ENCODE results near the gene SKI. TPM values are rescaled to one million over a fixed set of nuclear protein-coding genes. Genes with fewer than 3 reads are reported as not detected.

Gene SKI
- total RNA-seq, 1 experiment from 2014 or later = 89.5 TPM

GRCh38 chr1:2232916-2233438 is 4.9 kb downstream of the SKI start:
- Histone ChIP-seq H3T11ph (ENCODE audit: low read length) (no peak overlapping the region), H4K91ac (ENCODE audit: insufficient read length, low read depth, low read length) (no peak overlapping the region), H3K27ac (ENCODE audit: insufficient read length, low read depth, low read length) (no peak overlapping the region), H2AFZ (ENCODE audit: low read length) (no peak overlapping the region), H4K20me1 (ENCODE audit: control insufficient read depth, insufficient read depth, insufficient read length) (no peaks in the 10 kb centered on the region), H3K79me1 (ENCODE audit: insufficient read depth, low read depth, low read length, poor library complexity, severe bottlenecking) (peaks cover 15% of the 10 kb centered on the region), H3K4me2 (ENCODE audit: insufficient read depth, insufficient read length, low read length) (no peak overlapping the region), H2BK15ac (ENCODE audit: low read depth, low read length) (no peak overlapping the region), H3K79me2 (ENCODE audit: insufficient read depth, low read length) (peaks cover 83% of the 10 kb centered on the region; the same call in 1 of the 2 replicates), H3K9me3 (ENCODE audit: control insufficient read depth, low read depth, low read length) (no peaks in the 10 kb centered on the region), H2BK12ac (ENCODE audit: insufficient read length, low read depth, low read length) (no peak overlapping the region), H2BK120ac (ENCODE audit: low read depth, low read length, poor library complexity, severe bottlenecking) (no peak overlapping the region), H4K5ac (ENCODE audit: insufficient read length, low read depth, low read length) (no peak overlapping the region), H3K56ac (ENCODE audit: insufficient read length, low read depth, low read length) (no peak overlapping the region), H2BK5ac (ENCODE audit: insufficient read length, low read length) (no peak overlapping the region), H2BK20ac (ENCODE audit: low read depth, low read length, poor library complexity, severe bottlenecking) (no peak overlapping the region), H3K27me3 (ENCODE audit: insufficient read depth, low read length) (no peaks in the 10 kb centered on the region), H3K23ac (ENCODE audit: insufficient read length, low read depth, low read length) (no peak overlapping the region), H3K18ac (ENCODE audit: insufficient read length, low read depth, low read length) (no peak overlapping the region), H2AK5ac (ENCODE audit: insufficient read length, low read length) (no peak overlapping the region), H3K9ac (ENCODE audit: extremely low read depth, insufficient read length, low read length) (no peak overlapping the region), H3K4me1 (ENCODE audit: insufficient read depth, low read length) (no peaks in the 10 kb centered on the region; the same call in 1 of the 2 replicates), H3K14ac (ENCODE audit: insufficient read depth, low read length) (no peak overlapping the region), H3K23me2 (ENCODE audit: insufficient read length, low read depth, low read length, poor library complexity, severe bottlenecking) (peaks cover 26% of the 10 kb centered on the region), H4K8ac (replicated peaks; ENCODE audit: insufficient read length, low read depth, low read length) (no peak overlapping the region), H3K4ac (ENCODE audit: low read depth, low read length) (no peak overlapping the region)
- H3K4me3 Mint-ChIP-seq = peak overlapping the region; percentile 21 to 23; a peak in 2 of 5 replicates
- H3K9me3 Mint-ChIP-seq = no peaks in the 10 kb centered on the region
- TF ChIP-seq CTCF (conservative IDR thresholded peaks at IDR 0.05) = no peak
- peak overlapping the region in 2 of 3 experiments; percentile 0 to 83; a peak in 3 of 7 replicates for H3K27ac Mint-ChIP-seq
- peaks cover 3% of the 10 kb centered on the region; the same call in 1 of the 2 replicates for H3K27me3 Mint-ChIP-seq (ENCODE audit: low read depth)
- peaks cover 6 to 27% (median 10%) of the 10 kb centered on the region in 3 experiments; a peak in 5 of 7 replicates for H3K36me3 Mint-ChIP-seq (ENCODE audit: insufficient read depth in 1 of 3, low read depth in 3 of 3)
- peak; percentile 26 for DNase-seq
- H3K4me1 Mint-ChIP-seq = peaks cover 55 to 65% of the 10 kb centered on the region in 2 experiments
- WGBS (ENCODE audit: extremely low coverage, insufficient read length, low lambda C conversion rate) = no CpG with 5 or more reads among the region's 23 CpGs
